Activated CD4-positive, alpha-beta memory T cell treated with anti-CD3 and anti-CD28 coated beads, Interleukin-2, amount 10 ng/mL, durations not matched to agents 7 days and 5 days (primary cell): ENCODE data around the gene ROR1. TPM values are rescaled to one million over a fixed set of nuclear protein-coding genes. Genes with fewer than 3 reads are reported as not detected.

Experiments
- CTCF ChIA-PET: fragments of 350-600 bp; sonication (Branson Sonifier 250); formaldehyde crosslinking; loops from one replicate; lab custom pipeline; 2021; ENCODE audit warnings: antibody characterized with exemption, inconsistent platforms; lab: Charles Lee
- POLR2A ChIA-PET: fragments of 350-600 bp; sonication (Branson Sonifier 250); formaldehyde crosslinking; loops from one replicate; lab custom pipeline; 2021; ENCODE audit warnings: antibody characterized with exemption; lab: Charles Lee
- DNase-seq: peaks from one replicate; pipeline ENCODE4 v3.0.0-alpha.2; 2020
- H3K27ac Mint-ChIP-seq: one replicate; pipeline ENCODE4 v1.8.0; 2021; ENCODE audit warnings: mild to moderate bottlenecking, mixed read lengths
- H3K27me3 Mint-ChIP-seq: one replicate; pipeline ENCODE4 v1.8.0; 2021; ENCODE audit warnings: mixed read lengths
- H3K36me3 Mint-ChIP-seq: one replicate; pipeline ENCODE4 v1.8.0; 2021; ENCODE audit warnings: low read depth, mixed read lengths
- H3K4me1 Mint-ChIP-seq: one replicate; pipeline ENCODE4 v1.8.0; 2021; ENCODE audit warnings: mixed read lengths
- H3K4me3 Mint-ChIP-seq: one replicate; pipeline ENCODE4 v1.8.0; 2021; ENCODE audit warnings: mild to moderate bottlenecking, mixed read lengths
- H3K9me3 Mint-ChIP-seq: one replicate; pipeline ENCODE4 v1.8.0; 2021; ENCODE audit warnings: mixed read lengths
- total RNA-seq, 2 experiments: library from RNA; stranded (reverse); gene quantifications; one replicate each; pipeline ENCODE4 v1.2.3, GENCODE V29; 2021

Gene ROR1
- total RNA-seq, 2 experiments from 2014 or later = 0.10 TPM; not detected in 1

GRCh38 chr1:63843884-63844283 is 70.1 kb downstream of the ROR1 start:
- DNase-seq = no peak
- Mint-ChIP-seq H3K27ac (no peak overlapping the region), H3K9me3 (no peaks in the 10 kb centered on the region), H3K27me3 (peaks cover 4% of the 10 kb centered on the region), H3K4me1 (no peaks in the 10 kb centered on the region), H3K4me3 (no peak overlapping the region), H3K36me3 (no peaks in the 10 kb centered on the region)
- ChIA-PET CTCF (no interaction called here), POLR2A (no interaction called here)

GRCh38 chr1:63845346-63845745 is 71.5 kb downstream of the ROR1 start:
- no peaks in the 10 kb centered on the region for H3K9me3 Mint-ChIP-seq
- H3K27me3 Mint-ChIP-seq = peaks cover 4% of the 10 kb centered on the region
- POLR2A ChIA-PET = no interaction called here
- H3K4me1 Mint-ChIP-seq = no peaks in the 10 kb centered on the region
- no peak overlapping the region for H3K27ac Mint-ChIP-seq
- no peak overlapping the region for H3K4me3 Mint-ChIP-seq
- no peaks in the 10 kb centered on the region for H3K36me3 Mint-ChIP-seq
- CTCF ChIA-PET = no interaction called here
- no peak for DNase-seq

GRCh38 chr1:63847308-63847910 is 73.6 kb downstream of the ROR1 start:
- no peak overlapping the region for H3K27ac Mint-ChIP-seq
- ChIA-PET POLR2A (no interaction called here), CTCF (no interaction called here)
- H3K27me3 Mint-ChIP-seq = peaks cover 6% of the 10 kb centered on the region
- H3K36me3 Mint-ChIP-seq = no peaks in the 10 kb centered on the region
- no peaks in the 10 kb centered on the region for H3K9me3 Mint-ChIP-seq
- no peak for DNase-seq
- no peaks in the 10 kb centered on the region for H3K4me1 Mint-ChIP-seq
- no peak overlapping the region for H3K4me3 Mint-ChIP-seq

GRCh38 chr1:63848733-63849132 is 74.9 kb downstream of the ROR1 start:
- Mint-ChIP-seq H3K4me3 (no peak overlapping the region), H3K27me3 (peaks cover 6% of the 10 kb centered on the region), H3K36me3 (no peaks in the 10 kb centered on the region), H3K9me3 (no peaks in the 10 kb centered on the region), H3K27ac (no peak overlapping the region), H3K4me1 (no peaks in the 10 kb centered on the region)
- CTCF ChIA-PET = no interaction called here
- POLR2A ChIA-PET = no interaction called here
- DNase-seq = no peak

- H3K4me3 Mint-ChIP-seq = no peak overlapping the region
- no peaks in the 10 kb centered on the region for H3K9me3 Mint-ChIP-seq
- H3K27me3 Mint-ChIP-seq = peaks cover 6% of the 10 kb centered on the region
- ChIA-PET POLR2A (interaction anchor here (0.6 kb wide), 1 partner anchor 354 kb away, joined by 3 read pairs; no protein-coding TSS in a partner anchor), CTCF (no interaction called here)
- no peak for DNase-seq
- H3K27ac Mint-ChIP-seq = no peak overlapping the region
- no peaks in the 10 kb centered on the region for H3K36me3 Mint-ChIP-seq
- no peaks in the 10 kb centered on the region for H3K4me1 Mint-ChIP-seq
Measured at GRCh38 chr1:63849149-63849548, 75.3 kb downstream of the ROR1 start.

GRCh38 chr1:63854091-63854490 is 80.3 kb downstream of the ROR1 start:
- Mint-ChIP-seq H3K27me3 (peaks cover 2% of the 10 kb centered on the region), H3K36me3 (no peaks in the 10 kb centered on the region), H3K9me3 (no peaks in the 10 kb centered on the region), H3K4me3 (no peak overlapping the region), H3K4me1 (no peaks in the 10 kb centered on the region), H3K27ac (no peak overlapping the region)
- ChIA-PET CTCF (no interaction called here), POLR2A (no interaction called here)
- DNase-seq = no peak

GRCh38 chr1:63855942-63856341 is 82.1 kb downstream of the ROR1 start:
- Mint-ChIP-seq H3K4me1 (no peaks in the 10 kb centered on the region), H3K9me3 (no peaks in the 10 kb centered on the region), H3K36me3 (no peaks in the 10 kb centered on the region), H3K4me3 (no peak overlapping the region), H3K27me3 (peaks cover 2% of the 10 kb centered on the region), H3K27ac (no peak overlapping the region)
- ChIA-PET POLR2A (no interaction called here), CTCF (no interaction called here)
- no peak for DNase-seq

GRCh38 chr1:63856924-63857323 is 83.1 kb downstream of the ROR1 start:
- ChIA-PET CTCF (no interaction called here), POLR2A (no interaction called here)
- Mint-ChIP-seq H3K4me1 (no peaks in the 10 kb centered on the region), H3K36me3 (no peaks in the 10 kb centered on the region), H3K9me3 (no peaks in the 10 kb centered on the region), H3K27me3 (no peaks in the 10 kb centered on the region), H3K27ac (no peak overlapping the region), H3K4me3 (no peak overlapping the region)
- no peak for DNase-seq

- no peak for DNase-seq
- Mint-ChIP-seq H3K27me3 (no peaks in the 10 kb centered on the region), H3K4me3 (no peak overlapping the region), H3K4me1 (no peaks in the 10 kb centered on the region), H3K27ac (no peak overlapping the region), H3K36me3 (no peaks in the 10 kb centered on the region), H3K9me3 (no peaks in the 10 kb centered on the region)
- ChIA-PET CTCF (no interaction called here), POLR2A (no interaction called here)
Measured at GRCh38 chr1:63857478-63857877, 83.7 kb downstream of the ROR1 start.

- Mint-ChIP-seq H3K4me1 (no peaks in the 10 kb centered on the region), H3K27me3 (no peaks in the 10 kb centered on the region), H3K27ac (no peak overlapping the region), H3K9me3 (no peaks in the 10 kb centered on the region), H3K36me3 (no peaks in the 10 kb centered on the region), H3K4me3 (no peak overlapping the region)
- ChIA-PET POLR2A (no interaction called here), CTCF (no interaction called here)
- no peak for DNase-seq
Measured at GRCh38 chr1:63858153-63858552, 84.3 kb downstream of the ROR1 start.

- CTCF ChIA-PET = no interaction called here
- Mint-ChIP-seq H3K4me3 (no peak overlapping the region), H3K4me1 (no peaks in the 10 kb centered on the region), H3K27ac (no peak overlapping the region), H3K9me3 (no peaks in the 10 kb centered on the region), H3K27me3 (peaks cover 2% of the 10 kb centered on the region), H3K36me3 (no peaks in the 10 kb centered on the region)
- DNase-seq = no peak
- POLR2A ChIA-PET = no interaction called here
Measured at GRCh38 chr1:63859480-63860275, 85.9 kb downstream of the ROR1 start.

- H3K4me1 Mint-ChIP-seq = no peaks in the 10 kb centered on the region
- no peak for DNase-seq
- ChIA-PET POLR2A (no interaction called here), CTCF (no interaction called here)
- no peak overlapping the region for H3K27ac Mint-ChIP-seq
- peaks cover 2% of the 10 kb centered on the region for H3K27me3 Mint-ChIP-seq
- no peaks in the 10 kb centered on the region for H3K9me3 Mint-ChIP-seq
- H3K36me3 Mint-ChIP-seq = no peaks in the 10 kb centered on the region
- no peak overlapping the region for H3K4me3 Mint-ChIP-seq
Measured at GRCh38 chr1:63861052-63861691, 87.4 kb downstream of the ROR1 start.

- Mint-ChIP-seq H3K4me1 (no peaks in the 10 kb centered on the region), H3K9me3 (no peaks in the 10 kb centered on the region), H3K4me3 (no peak overlapping the region), H3K36me3 (no peaks in the 10 kb centered on the region), H3K27me3 (peaks cover 2% of the 10 kb centered on the region), H3K27ac (no peak overlapping the region)
- no peak for DNase-seq
- POLR2A ChIA-PET = no interaction called here
- CTCF ChIA-PET = no interaction called here
Measured at GRCh38 chr1:63863145-63863544, 89.3 kb downstream of the ROR1 start.
